Chondrocyte (in vitro differentiated cells): ENCODE data around the gene TBC1D14. TPM values are rescaled to one million over a fixed set of nuclear protein-coding genes. Genes with fewer than 3 reads are reported as not detected.
"Not testable (repeated sequence)": the region's sequence is repeated elsewhere in the genome, so short reads cannot be mapped to it uniquely, and the experiment has no call there.

Experiments
- DNase-seq: peaks from one replicate; pipeline ENCODE4 v3.0.0; 2021; ENCODE audit warnings: mixed read lengths, low spot score
- H3K27ac Mint-ChIP-seq: one replicate; pipeline ENCODE4 v1.8.0; 2021; ENCODE audit warnings: mild to moderate bottlenecking, moderate library complexity, mixed read lengths; ENCODE audit not compliant: unreplicated experiment
- H3K27me3 Mint-ChIP-seq: 2 replicates; pipeline ENCODE4 v1.8.0; 2021; ENCODE audit warnings: low read depth, mixed read lengths
- H3K36me3 Mint-ChIP-seq: 2 replicates; pipeline ENCODE4 v1.8.0; 2021; ENCODE audit warnings: low read depth, mixed read lengths
- H3K4me1 Mint-ChIP-seq: 2 replicates; pipeline ENCODE4 v1.8.0; 2021; ENCODE audit warnings: low read depth, mild to moderate bottlenecking, mixed read lengths
- H3K4me3 Mint-ChIP-seq: one replicate; pipeline ENCODE4 v1.8.0; 2021; ENCODE audit warnings: mild to moderate bottlenecking, moderate library complexity, mixed read lengths; ENCODE audit not compliant: unreplicated experiment
- H3K9me3 Mint-ChIP-seq: 2 replicates; pipeline ENCODE4 v1.8.0; 2021; ENCODE audit warnings: low read depth, mixed read lengths
- CTCF ChIP-seq: fragments of 200-600 bp; sonication (generic); IDR thresholded peaks from 2 replicates; pipeline ENCODE4 v1.5.0; 2021; ENCODE audit warnings: antibody characterized with exemption, mild to moderate bottlenecking, moderate library complexity
- total RNA-seq: library from RNA; stranded (reverse); gene quantifications from 3 replicates; pipeline ENCODE4 v1.2.1, GENCODE V29; 2021

The TBC1D14 gene
- total RNA-seq, 1 donor from 2014 or later = 25.2 TPM

GRCh38 chr4:6887591-6888371, 21.8 kb upstream of the TBC1D14 start:
- DNase-seq = peak; percentile 77
- Mint-ChIP-seq H3K4me1 (peaks cover 30% of the 10 kb centered on the region), H3K27me3 (no peaks in the 10 kb centered on the region), H3K4me3 (no peak overlapping the region), H3K27ac (no peak overlapping the region), H3K36me3 (peaks cover 5% of the 10 kb centered on the region), H3K9me3 (peaks cover 2% of the 10 kb centered on the region)
- no peak for TF ChIP-seq CTCF

- H3K27me3 Mint-ChIP-seq = no peaks in the 10 kb centered on the region
- no peak overlapping the region for H3K4me3 Mint-ChIP-seq
- H3K9me3 Mint-ChIP-seq = peaks cover 2% of the 10 kb centered on the region
- H3K4me1 Mint-ChIP-seq = peaks cover 36% of the 10 kb centered on the region
- no peaks in the 10 kb centered on the region for H3K36me3 Mint-ChIP-seq
- TF ChIP-seq CTCF = no peak
- H3K27ac Mint-ChIP-seq = no peak overlapping the region
- peak; percentile 70 for DNase-seq
These were observed 21.0 kb upstream of the TBC1D14 start for GRCh38 chr4:6888506-6889071.

GRCh38 chr4:6889101-6889735, 20.4 kb upstream of the TBC1D14 start:
- Mint-ChIP-seq H3K27ac (no peak overlapping the region), H3K36me3 (no peaks in the 10 kb centered on the region), H3K27me3 (no peaks in the 10 kb centered on the region), H3K9me3 (peaks cover 2% of the 10 kb centered on the region), H3K4me1 (peaks cover 42% of the 10 kb centered on the region), H3K4me3 (no peak overlapping the region)
- TF ChIP-seq CTCF = no peak
- DNase-seq = peak; percentile 84

- peak; percentile 88 for DNase-seq
- H3K9me3 Mint-ChIP-seq = peaks cover 2% of the 10 kb centered on the region
- no peak overlapping the region for H3K27ac Mint-ChIP-seq
- TF ChIP-seq CTCF = no peak
- H3K36me3 Mint-ChIP-seq = no peaks in the 10 kb centered on the region
- peaks cover 40% of the 10 kb centered on the region for H3K4me1 Mint-ChIP-seq
- no peaks in the 10 kb centered on the region for H3K27me3 Mint-ChIP-seq
- no peak overlapping the region for H3K4me3 Mint-ChIP-seq
These were observed 19.8 kb upstream of the TBC1D14 start for GRCh38 chr4:6889736-6890324.

GRCh38 chr4:6890358-6890757, 19.3 kb upstream of the TBC1D14 start:
- H3K9me3 Mint-ChIP-seq = peaks cover 2% of the 10 kb centered on the region
- H3K27ac Mint-ChIP-seq = no peak overlapping the region
- no peak for TF ChIP-seq CTCF
- no peaks in the 10 kb centered on the region for H3K27me3 Mint-ChIP-seq
- H3K36me3 Mint-ChIP-seq = no peaks in the 10 kb centered on the region
- H3K4me3 Mint-ChIP-seq = no peak overlapping the region
- DNase-seq = no peak
- H3K4me1 Mint-ChIP-seq = peaks cover 38% of the 10 kb centered on the region

GRCh38 chr4:6890971-6891370, 18.7 kb upstream of the TBC1D14 start:
- H3K27ac Mint-ChIP-seq, H3K27me3 Mint-ChIP-seq, H3K36me3 Mint-ChIP-seq, H3K9me3 Mint-ChIP-seq, H3K4me3 Mint-ChIP-seq: not testable (repeated sequence)
- DNase-seq = peak; percentile 6
- peaks cover 35% of the 10 kb centered on the region for H3K4me1 Mint-ChIP-seq
